ENCODE data around the gene ZNF771. TPM values are rescaled to one million over a fixed set of nuclear protein-coding genes. Genes with fewer than 3 reads are reported as not detected.

ZNF771 gene
- polyA plus RNA-seq, 4 donors: 2.5 to 5.3 (median 3.6) TPM

DNA sequence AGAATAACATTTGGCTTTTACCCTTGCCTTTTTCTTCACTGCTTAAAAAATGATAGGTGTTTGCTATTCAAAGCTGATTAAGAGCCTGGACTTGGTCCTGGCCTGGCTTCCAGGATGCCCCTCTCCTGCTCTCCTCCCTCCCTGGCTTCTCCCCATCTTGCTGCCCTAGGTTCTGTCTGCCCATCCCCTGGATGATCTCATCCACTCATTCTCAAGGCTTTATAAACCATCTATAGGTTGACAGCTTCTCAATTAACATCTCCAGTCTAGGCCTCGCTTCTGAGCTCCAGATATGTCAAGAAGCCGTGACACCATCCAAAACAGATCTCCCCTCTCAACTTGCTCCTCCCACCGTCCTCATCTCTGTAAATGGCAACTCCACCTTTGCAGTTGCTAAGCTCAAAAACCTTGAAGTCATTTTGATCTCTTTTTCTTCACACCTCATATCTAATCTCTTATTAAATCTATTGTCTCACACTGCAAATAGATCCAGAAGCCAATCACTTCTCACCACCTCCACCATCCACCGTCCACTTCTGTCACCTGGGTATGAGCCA lies 8.7 kb downstream of the ZNF771 start:
- Histone ChIP-seq H3K27me3 (ENCODE audit: control insufficient read depth in 3 of 3, insufficient read depth in 3 of 3, low read length in 3 of 3) (no peaks in the 10 kb centered on the region), H3K27ac (ENCODE audit: low read depth in 1 of 3, low read length in 2 of 3) (no peak overlapping the region), H3K36me3 (ENCODE audit: control insufficient read depth in 3 of 3, insufficient read depth in 2 of 3, low read depth in 1 of 3, low read length in 3 of 3) (peaks cover 0 to 42% (median 0%) of the 10 kb centered on the region in 3 donors), H3K4me1 (ENCODE audit: control insufficient read depth in 3 of 3, insufficient read depth in 2 of 3, low read depth in 1 of 3, low read length in 2 of 3) (peaks cover 0 to 8% (median 0%) of the 10 kb centered on the region in 3 donors), H3K9me3 (ENCODE audit: control insufficient read depth in 2 of 2, insufficient read depth in 1 of 2, low read depth in 1 of 2, low read length in 1 of 2) (no peaks in the 10 kb centered on the region), H3K4me3 (ENCODE audit: low read depth in 1 of 3, low read length in 3 of 3) (no peak overlapping the region)
- FAIRE-seq: no peak
- no peak for DNase-seq
- WGBS, 3 donors: 89 to 91% (median 91%) methylated on average over 4 of the region's 4 CpGs

DNA sequence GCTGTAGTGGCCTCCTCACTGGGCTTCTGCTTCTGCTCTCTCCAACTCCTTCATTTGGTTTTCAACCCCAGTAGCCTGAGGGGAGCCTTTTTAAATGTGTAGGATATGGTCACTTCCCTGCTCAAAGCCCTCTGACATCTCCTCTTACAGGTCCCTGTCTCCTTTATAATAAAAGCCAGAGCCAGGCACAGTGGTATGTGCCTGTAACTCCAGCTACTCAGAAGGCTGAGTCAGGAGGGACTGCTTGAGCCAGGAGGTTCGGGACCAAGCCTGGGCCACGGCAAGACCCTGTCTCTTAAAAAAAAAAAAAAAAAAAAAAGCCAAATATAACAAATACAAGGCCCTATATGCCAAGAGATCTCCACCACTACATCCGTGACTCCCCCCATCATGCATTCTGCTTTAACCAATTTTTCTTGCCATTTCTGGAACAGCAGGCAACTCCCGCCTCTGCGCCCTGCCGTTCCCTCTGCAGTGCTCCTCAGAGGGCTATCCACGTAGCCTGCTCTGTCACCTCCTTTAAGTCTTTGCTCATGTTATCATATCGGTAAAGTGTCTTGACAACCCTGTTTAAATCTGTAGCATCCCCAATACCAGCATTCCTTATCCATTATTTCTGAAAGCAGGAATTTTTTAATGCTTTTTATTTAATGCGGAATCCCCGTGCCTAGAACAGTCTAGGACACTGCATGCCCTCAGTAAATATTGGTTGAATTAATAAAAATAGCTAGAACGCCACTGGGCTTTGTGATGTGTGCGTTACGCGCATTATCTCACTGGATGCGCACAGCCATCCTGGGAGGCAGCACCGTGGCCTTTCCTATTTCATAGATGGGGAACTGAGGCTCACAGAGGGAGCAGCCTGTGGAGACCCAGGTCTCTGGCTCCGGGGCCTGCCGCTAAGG lies 9.5 kb downstream of the ZNF771 start:
- Histone ChIP-seq H3K4me3 (ENCODE audit: low read depth in 1 of 3, low read length in 3 of 3) (peak overlapping the region; percentile 42 to 72 (median 44)), H3K9me3 (ENCODE audit: control insufficient read depth in 2 of 2, insufficient read depth in 1 of 2, low read depth in 1 of 2, low read length in 1 of 2) (no peaks in the 10 kb centered on the region), H3K36me3 (ENCODE audit: control insufficient read depth in 3 of 3, insufficient read depth in 2 of 3, low read depth in 1 of 3, low read length in 3 of 3) (peaks cover 0 to 43% (median 0%) of the 10 kb centered on the region in 3 donors), H3K27me3 (ENCODE audit: control insufficient read depth in 3 of 3, insufficient read depth in 3 of 3, low read length in 3 of 3) (no peaks in the 10 kb centered on the region), H3K4me1 (ENCODE audit: control insufficient read depth in 3 of 3, insufficient read depth in 2 of 3, low read depth in 1 of 3, low read length in 2 of 3) (peaks cover 0 to 8% (median 0%) of the 10 kb centered on the region in 3 donors), H3K27ac (ENCODE audit: low read depth in 1 of 3, low read length in 2 of 3) (peak overlapping the region in 2 of 3 donors; percentile 84 to 90)
- FAIRE-seq (no peak), DNase-seq (no peak)
- 58 to 67% (median 66%) methylated on average over 17 to 18 of the region's 18 CpGs for WGBS, 3 donors

DNA sequence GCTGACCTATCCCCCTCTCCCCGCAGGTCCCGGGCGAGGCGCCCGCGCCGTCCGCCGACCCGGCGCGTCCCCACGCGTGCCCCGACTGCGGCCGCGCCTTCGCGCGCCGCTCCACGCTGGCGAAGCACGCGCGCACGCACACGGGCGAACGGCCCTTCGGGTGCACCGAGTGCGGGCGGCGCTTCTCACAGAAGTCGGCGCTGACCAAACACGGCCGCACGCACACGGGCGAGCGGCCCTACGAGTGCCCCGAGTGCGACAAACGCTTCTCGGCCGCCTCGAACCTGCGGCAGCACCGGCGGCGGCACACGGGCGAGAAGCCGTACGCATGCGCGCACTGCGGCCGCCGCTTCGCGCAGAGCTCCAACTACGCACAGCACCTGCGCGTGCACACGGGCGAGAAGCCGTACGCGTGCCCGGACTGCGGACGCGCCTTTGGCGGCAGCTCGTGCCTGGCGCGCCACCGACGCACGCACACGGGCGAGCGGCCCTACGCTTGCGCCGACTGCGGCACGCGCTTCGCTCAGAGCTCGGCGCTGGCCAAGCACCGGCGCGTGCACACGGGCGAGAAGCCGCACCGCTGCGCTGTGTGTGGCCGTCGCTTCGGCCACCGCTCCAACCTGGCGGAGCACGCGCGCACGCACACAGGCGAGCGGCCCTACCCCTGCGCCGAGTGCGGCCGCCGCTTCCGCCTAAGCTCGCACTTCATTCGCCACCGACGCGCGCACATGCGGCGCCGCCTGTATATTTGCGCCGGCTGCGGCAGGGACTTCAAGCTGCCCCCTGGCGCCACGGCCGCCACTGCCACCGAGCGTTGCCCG lies 10.3 kb downstream of the ZNF771 start:
- 0 to 1% (median 1%) methylated on average over 89 to 140 of the region's 140 CpGs for WGBS, 3 donors
- no peaks in the 10 kb centered on the region for H3K27me3 ChIP-seq (ENCODE audit: control insufficient read depth in 3 of 3, insufficient read depth in 3 of 3, low read length in 3 of 3)
- peaks cover 0 to 46% (median 0%) of the 10 kb centered on the region in 3 donors for H3K36me3 ChIP-seq (ENCODE audit: control insufficient read depth in 3 of 3, insufficient read depth in 2 of 3, low read depth in 1 of 3, low read length in 3 of 3)
- no peak for FAIRE-seq
- H3K4me3 ChIP-seq (ENCODE audit: low read depth in 1 of 3, low read length in 3 of 3): peak overlapping the region; percentile 42 to 72 (median 44)
- peaks cover 0 to 8% (median 0%) of the 10 kb centered on the region in 3 donors for H3K4me1 ChIP-seq (ENCODE audit: control insufficient read depth in 3 of 3, insufficient read depth in 2 of 3, low read depth in 1 of 3, low read length in 2 of 3)
- DNase-seq: peak; percentile 94 to 97
- peak overlapping the region; percentile 81 to 90 (median 84) for H3K27ac ChIP-seq (ENCODE audit: low read depth in 1 of 3, low read length in 2 of 3)
- H3K9me3 ChIP-seq (ENCODE audit: control insufficient read depth in 2 of 2, insufficient read depth in 1 of 2, low read depth in 1 of 2, low read length in 1 of 2): no peaks in the 10 kb centered on the region

DNA sequence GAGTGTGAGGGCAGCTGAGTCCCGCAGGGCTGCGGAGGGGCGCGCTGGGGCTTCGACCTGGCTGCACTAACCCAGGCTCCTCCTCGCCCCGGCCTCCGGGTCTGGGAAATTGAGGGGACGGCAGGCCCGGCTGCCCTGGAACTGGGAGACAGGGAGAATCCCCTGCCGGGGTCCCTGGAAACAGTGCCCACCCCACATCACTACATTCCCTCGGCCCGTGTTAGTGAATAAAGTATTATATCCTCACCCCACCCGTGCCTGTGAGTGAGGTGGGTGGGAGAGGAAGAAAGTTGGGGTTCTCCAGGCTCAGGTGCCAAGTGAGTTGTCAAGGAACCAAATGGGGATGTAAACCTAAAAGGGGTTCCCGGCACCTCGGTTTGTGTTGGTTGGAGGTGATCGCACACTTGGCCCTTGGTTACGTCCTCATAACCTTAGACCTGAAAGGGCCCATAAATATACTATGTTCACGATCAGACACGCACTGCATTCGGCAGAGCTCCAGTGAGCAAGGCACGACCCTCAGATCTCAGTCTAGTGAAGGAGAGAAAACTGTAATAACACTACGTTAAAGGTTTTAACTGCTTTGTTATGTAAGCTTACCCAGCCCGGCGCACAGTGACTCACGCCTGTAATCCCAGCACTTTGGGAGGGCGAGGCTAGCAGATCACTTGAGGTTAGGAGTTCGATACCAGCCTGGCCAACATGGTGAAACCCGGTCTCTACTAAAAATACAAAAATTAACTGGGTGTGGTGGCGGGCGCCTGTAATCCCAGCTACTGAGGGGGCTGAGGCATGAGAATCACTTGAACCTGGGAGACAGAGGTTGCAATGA lies 11.2 kb downstream of the ZNF771 start:
- DNase-seq (no peak), FAIRE-seq (no peak)
- peak overlapping the region; percentile 81 to 90 (median 84) for H3K27ac ChIP-seq (ENCODE audit: low read depth in 1 of 3, low read length in 2 of 3)
- peak overlapping the region; percentile 21 to 72 (median 36) for H3K4me3 ChIP-seq (ENCODE audit: low read depth in 1 of 3, low read length in 3 of 3)
- H3K27me3 ChIP-seq (ENCODE audit: control insufficient read depth in 3 of 3, insufficient read depth in 3 of 3, low read length in 3 of 3): no peaks in the 10 kb centered on the region
- H3K4me1 ChIP-seq (ENCODE audit: control insufficient read depth in 3 of 3, insufficient read depth in 2 of 3, low read depth in 1 of 3, low read length in 2 of 3): peaks cover 0 to 8% (median 0%) of the 10 kb centered on the region in 3 donors
- WGBS, 3 donors: 54 to 61% (median 59%) methylated on average over 29 to 31 of the region's 31 CpGs
- peaks cover under 1 to 51% (median 2%) of the 10 kb centered on the region in 3 donors for H3K36me3 ChIP-seq (ENCODE audit: control insufficient read depth in 3 of 3, insufficient read depth in 2 of 3, low read depth in 1 of 3, low read length in 3 of 3)
- no peaks in the 10 kb centered on the region for H3K9me3 ChIP-seq (ENCODE audit: control insufficient read depth in 2 of 2, insufficient read depth in 1 of 2, low read depth in 1 of 2, low read length in 1 of 2)

DNA sequence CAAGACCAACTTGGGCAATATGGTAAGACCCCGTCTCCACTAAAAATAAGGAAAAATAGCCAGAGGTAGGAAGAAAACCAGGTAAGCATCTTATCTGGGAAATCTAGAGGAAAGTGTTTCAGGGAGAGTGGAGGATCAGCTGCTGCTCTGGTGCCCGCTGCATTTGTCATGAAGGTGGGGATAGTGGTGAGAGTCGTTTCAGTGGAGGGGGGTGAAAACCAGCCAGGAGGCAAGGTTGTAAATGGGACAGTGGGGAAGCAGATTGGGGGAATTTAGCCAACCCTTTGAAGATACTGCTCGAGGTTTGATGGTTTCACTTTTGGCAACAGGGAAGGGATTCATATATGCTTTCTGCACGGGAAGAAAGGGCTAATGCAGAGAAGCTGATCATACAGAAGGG lies 13.6 kb downstream of the ZNF771 start:
- no peaks in the 10 kb centered on the region for H3K9me3 ChIP-seq (ENCODE audit: control insufficient read depth in 2 of 2, insufficient read depth in 1 of 2, low read depth in 1 of 2, low read length in 1 of 2)
- FAIRE-seq (no peak), DNase-seq (no peak)
- WGBS, 3 donors: 50 to 69% (median 52%) methylated on average over 5 of the region's 5 CpGs
- H3K27me3 ChIP-seq (ENCODE audit: control insufficient read depth in 3 of 3, insufficient read depth in 3 of 3, low read length in 3 of 3): no peaks in the 10 kb centered on the region
- H3K27ac ChIP-seq (ENCODE audit: low read depth in 1 of 3, low read length in 2 of 3): no peak overlapping the region
- H3K36me3 ChIP-seq (ENCODE audit: control insufficient read depth in 3 of 3, insufficient read depth in 2 of 3, low read depth in 1 of 3, low read length in 3 of 3): peaks cover 4 to 66% (median 10%) of the 10 kb centered on the region in 3 donors
- peaks cover 0 to 8% (median 0%) of the 10 kb centered on the region in 3 donors for H3K4me1 ChIP-seq (ENCODE audit: control insufficient read depth in 3 of 3, insufficient read depth in 2 of 3, low read depth in 1 of 3, low read length in 2 of 3)
- H3K4me3 ChIP-seq (ENCODE audit: low read depth in 1 of 3, low read length in 3 of 3): no peak overlapping the region

DNA sequence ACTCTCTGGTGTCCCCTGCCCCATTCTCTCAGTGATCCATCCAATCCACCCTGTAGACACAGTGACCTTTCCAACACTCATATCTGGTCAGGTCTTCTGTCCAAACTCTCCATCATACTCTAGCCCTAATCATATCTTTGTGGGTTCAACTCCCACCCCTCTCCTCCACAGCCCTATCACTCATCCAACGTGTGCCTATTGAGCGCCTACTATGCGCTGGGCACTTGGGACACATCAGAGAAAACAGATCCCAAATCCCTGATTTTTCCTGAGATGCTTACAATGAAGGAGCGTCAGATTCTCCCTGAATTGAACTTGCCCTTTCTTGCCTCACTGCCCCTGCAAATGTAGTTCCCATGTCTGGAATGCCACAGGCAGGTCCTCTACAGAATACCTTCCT lies 20.6 kb downstream of the ZNF771 start:
- Histone ChIP-seq H3K9me3 (ENCODE audit: control insufficient read depth in 2 of 2, insufficient read depth in 1 of 2, low read depth in 1 of 2, low read length in 1 of 2) (no peaks in the 10 kb centered on the region), H3K27ac (ENCODE audit: low read depth in 1 of 3, low read length in 2 of 3) (no peak overlapping the region), H3K36me3 (ENCODE audit: control insufficient read depth in 3 of 3, insufficient read depth in 2 of 3, low read depth in 1 of 3, low read length in 3 of 3) (peaks cover 4 to 48% (median 10%) of the 10 kb centered on the region in 3 donors), H3K27me3 (ENCODE audit: control insufficient read depth in 3 of 3, insufficient read depth in 3 of 3, low read length in 3 of 3) (no peaks in the 10 kb centered on the region), H3K4me1 (ENCODE audit: control insufficient read depth in 3 of 3, insufficient read depth in 2 of 3, low read depth in 1 of 3, low read length in 2 of 3) (peaks cover 0 to 13% (median 7%) of the 10 kb centered on the region in 3 donors), H3K4me3 (ENCODE audit: low read depth in 1 of 3, low read length in 3 of 3) (no peak overlapping the region)
- 90 to 94% (median 91%) methylated on average over 4 of the region's 4 CpGs for WGBS, 3 donors
- no peak for FAIRE-seq
- no peak for DNase-seq

DNA sequence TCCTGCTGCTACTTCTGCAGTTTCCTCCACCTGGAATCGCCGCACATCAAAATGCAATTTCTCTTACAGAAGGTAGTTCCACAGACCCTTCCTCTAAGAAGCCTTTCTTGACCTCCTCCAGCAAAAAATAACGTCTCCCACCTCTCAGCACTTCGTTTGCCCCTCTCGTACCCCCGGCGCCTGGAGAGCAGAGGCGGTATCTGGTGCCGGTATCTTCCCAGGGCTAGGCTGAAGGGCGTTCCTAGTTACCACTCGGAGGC lies 21.9 kb downstream of the ZNF771 start:
- peak overlapping the region; percentile 66 to 88 (median 67) for H3K27ac ChIP-seq (ENCODE audit: low read depth in 1 of 3, low read length in 2 of 3)
- peaks cover 0 to 13% (median 7%) of the 10 kb centered on the region in 3 donors for H3K4me1 ChIP-seq (ENCODE audit: control insufficient read depth in 3 of 3, insufficient read depth in 2 of 3, low read depth in 1 of 3, low read length in 2 of 3)
- peaks cover 2 to 36% (median 3%) of the 10 kb centered on the region in 3 donors for H3K36me3 ChIP-seq (ENCODE audit: control insufficient read depth in 3 of 3, insufficient read depth in 2 of 3, low read depth in 1 of 3, low read length in 3 of 3)
- no peaks in the 10 kb centered on the region for H3K27me3 ChIP-seq (ENCODE audit: control insufficient read depth in 3 of 3, insufficient read depth in 3 of 3, low read length in 3 of 3)
- DNase-seq: peak in 1 of 2 donors; percentile 56
- FAIRE-seq: no peak
- H3K9me3 ChIP-seq (ENCODE audit: control insufficient read depth in 2 of 2, insufficient read depth in 1 of 2, low read depth in 1 of 2, low read length in 1 of 2): no peaks in the 10 kb centered on the region
- H3K4me3 ChIP-seq (ENCODE audit: low read depth in 1 of 3, low read length in 3 of 3): peak overlapping the region; percentile 73 to 87 (median 81)
- 0 to 1% (median 1%) methylated on average over 11 of the region's 11 CpGs for WGBS, 3 donors

Data from small intestine (tissue), 7 donors.